Measurements from ENCODE around the gene ARHGAP28.

GRCh38 chr18:6728809-6729246 lies 688 bp upstream of the ARHGAP28 start:
- TF ChIP-seq POLR2AphosphoS5 (IDR thresholded peaks at IDR 0.05): no peak
- TF ChIP-seq, protein P1, sequence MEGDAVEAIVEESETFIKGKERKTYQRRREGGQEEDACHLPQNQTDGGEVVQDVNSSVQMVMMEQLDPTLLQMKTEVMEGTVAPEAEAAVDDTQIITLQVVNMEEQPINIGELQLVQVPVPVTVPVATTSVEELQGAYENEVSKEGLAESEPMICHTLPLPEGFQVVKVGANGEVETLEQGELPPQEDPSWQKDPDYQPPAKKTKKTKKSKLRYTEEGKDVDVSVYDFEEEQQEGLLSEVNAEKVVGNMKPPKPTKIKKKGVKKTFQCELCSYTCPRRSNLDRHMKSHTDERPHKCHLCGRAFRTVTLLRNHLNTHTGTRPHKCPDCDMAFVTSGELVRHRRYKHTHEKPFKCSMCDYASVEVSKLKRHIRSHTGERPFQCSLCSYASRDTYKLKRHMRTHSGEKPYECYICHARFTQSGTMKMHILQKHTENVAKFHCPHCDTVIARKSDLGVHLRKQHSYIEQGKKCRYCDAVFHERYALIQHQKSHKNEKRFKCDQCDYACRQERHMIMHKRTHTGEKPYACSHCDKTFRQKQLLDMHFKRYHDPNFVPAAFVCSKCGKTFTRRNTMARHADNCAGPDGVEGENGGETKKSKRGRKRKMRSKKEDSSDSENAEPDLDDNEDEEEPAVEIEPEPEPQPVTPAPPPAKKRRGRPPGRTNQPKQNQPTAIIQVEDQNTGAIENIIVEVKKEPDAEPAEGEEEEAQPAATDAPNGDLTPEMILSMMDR (IDR thresholded peaks at IDR 0.05): no peak

All from upper lobe of left lung (tissue), 4 donors.